HS-27A (cell line): ENCODE results near the gene DCAF11.
A peak's percentile ranks its signal among the peaks of the same experiment; 100 is the strongest.
"Not testable (repeated sequence)": the region's sequence is repeated elsewhere in the genome, so short reads cannot be mapped to it uniquely, and the experiment has no call there.

Experiments
- DNase-seq: peaks from one replicate; pipeline ENCODE4 v3.0.0-alpha.2; 2012; ENCODE audit warnings: low read depth, missing footprints

The DCAF11 gene

DNA sequence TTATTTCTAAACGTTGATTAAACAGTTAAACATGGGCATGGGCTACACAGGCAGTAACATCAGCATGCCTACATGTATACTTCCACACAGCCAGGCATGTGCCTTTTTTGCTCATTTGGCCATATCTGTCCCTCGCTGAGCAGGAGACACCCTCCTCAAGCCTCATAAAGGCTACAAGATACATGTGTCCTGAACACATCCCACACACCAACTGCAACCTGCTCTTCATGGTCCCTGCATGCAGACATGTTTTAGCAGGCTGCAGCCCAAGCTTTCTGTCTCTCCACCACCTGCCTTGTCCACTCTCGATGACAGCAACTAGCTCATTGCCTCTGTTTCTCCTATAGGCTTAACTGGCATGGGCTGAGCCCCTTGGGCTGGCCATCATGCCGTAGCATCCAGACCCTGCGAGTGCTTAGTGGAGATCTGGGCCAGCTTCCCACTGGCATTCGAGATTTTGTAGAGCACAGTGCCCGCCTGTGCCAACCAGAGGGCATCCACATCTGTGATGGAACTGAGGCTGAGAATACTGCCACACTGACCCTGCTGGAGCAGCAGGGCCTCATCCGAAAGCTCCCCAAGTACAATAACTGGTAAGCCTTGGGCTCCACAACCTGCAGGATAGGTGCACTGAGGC, 17.9 kb upstream of the DCAF11 start:
- no peak for DNase-seq

DNA sequence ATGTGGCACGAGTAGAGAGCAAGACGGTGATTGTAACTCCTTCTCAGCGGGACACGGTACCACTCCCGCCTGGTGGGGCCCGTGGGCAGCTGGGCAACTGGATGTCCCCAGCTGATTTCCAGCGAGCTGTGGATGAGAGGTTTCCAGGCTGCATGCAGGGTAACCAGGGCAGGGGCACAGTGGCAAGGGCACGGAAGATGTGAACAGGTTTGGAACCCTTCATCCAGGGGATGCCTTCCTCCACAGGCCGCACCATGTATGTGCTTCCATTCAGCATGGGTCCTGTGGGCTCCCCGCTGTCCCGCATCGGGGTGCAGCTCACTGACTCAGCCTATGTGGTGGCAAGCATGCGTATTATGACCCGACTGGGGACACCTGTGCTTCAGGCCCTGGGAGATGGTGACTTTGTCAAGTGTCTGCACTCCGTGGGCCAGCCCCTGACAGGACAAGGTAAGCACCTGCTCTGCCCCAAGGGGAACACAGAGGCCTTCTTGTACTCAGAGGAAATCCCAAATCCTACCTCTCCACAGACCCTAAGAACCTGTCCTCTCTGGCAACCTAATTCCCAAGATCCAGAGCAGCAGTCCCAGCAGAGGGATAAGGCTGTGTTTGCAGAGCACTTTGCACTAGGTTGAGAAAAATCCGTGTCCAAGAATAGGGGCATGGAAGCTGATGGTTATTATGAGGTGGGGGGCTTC, 16.2 kb upstream of the DCAF11 start:
- DNase-seq = no peak

DNA sequence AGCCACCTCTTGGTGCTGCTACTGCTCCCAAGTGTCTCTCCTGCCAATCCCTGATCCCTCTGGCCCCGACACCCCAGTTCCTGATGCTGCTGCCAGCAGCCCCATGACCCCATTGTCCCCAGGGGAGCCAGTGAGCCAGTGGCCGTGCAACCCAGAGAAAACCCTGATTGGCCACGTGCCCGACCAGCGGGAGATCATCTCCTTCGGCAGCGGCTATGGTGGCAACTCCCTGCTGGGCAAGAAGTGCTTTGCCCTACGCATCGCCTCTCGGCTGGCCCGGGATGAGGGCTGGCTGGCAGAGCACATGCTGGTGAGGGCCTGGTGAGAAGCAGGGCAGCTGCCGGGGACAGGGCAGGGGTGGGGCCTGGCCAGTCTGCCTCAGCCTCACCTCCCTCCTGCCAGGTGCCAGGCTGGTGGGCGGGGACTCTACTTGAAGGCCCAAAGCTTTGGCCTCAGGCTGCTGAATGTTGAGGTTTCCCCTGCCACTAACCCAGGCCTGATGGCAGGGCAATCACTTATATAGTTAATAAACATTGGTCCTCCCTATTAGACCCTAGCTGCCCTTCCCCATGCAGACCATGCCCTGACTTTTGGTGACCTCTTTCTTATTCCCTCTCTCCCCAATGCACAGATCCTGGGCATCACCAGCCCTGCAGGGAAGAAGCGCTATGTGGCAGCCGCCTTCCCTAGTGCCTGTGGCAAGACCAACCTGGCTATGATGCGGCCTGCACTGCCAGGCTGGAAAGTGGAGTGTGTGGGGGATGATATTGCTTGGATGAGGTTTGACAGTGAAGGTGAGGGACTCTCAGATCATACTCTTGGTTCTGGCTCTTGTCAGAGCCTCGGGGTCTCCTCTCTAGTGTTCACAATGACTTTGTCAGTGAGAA, 15.4 kb upstream of the DCAF11 start:
- DNase-seq = no peak

DNA sequence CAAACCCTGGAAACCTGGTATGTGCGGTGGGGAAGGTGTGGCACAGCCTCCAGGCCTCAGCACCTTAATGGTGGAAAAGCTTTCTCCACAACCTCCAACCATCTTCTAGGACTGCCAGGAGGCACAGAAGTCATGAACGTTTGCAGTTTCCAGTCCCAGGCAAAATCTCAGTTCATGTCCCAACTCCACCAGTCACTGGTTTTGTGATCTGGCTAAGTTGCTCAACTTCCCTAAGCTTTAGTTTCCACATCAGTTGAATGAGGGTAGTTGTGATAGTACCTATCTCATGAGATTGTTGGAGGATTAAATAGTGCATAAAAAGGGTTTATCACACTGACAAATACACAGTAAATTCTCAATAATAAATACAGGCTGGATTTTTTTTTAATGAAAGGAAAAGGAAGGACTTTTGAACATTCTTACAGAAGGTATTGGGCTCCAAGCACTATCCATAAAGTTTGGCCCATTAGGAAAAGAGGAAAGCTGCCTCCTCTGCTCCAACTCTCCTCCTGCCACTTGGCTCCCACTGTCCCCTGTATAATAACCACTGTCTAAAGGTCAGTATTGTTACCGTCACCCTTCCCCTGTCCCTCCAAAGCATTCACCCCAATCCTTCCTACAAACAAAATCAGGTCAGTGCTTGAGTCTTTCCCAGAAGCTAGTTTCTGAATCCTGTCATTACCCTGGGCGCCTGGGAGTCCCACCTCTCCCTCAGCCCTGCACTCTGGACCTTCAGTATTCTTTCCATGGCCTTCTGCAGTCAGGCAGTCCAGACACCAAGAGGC, 14.2 kb upstream of the DCAF11 start:
- DNase-seq = no peak

DNA sequence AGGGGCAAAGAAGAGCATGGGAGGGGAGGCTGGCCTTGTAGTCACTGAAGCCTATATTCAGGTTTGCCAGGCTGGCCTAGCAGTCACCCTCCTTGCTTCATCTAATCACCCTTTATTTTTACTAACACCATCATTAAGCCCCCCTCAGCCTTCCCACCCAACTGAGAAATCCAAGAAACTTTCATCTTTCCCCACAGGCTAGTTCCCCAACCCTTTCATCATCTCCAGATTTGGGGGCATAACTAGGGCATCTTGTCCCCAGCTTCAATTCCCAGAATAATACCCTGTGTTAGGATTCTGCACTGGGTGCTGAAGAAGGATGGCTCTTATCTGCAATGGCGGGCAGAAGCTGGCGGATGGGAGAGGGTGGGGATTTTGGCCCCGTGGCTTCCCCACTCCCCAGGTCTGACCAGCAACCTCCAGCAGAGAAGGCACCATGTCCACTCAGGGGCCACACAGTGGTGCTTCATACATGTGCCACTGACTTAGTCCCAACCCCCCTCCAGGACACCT, 13.5 kb upstream of the DCAF11 start:
- DNase-seq = no peak

DNA sequence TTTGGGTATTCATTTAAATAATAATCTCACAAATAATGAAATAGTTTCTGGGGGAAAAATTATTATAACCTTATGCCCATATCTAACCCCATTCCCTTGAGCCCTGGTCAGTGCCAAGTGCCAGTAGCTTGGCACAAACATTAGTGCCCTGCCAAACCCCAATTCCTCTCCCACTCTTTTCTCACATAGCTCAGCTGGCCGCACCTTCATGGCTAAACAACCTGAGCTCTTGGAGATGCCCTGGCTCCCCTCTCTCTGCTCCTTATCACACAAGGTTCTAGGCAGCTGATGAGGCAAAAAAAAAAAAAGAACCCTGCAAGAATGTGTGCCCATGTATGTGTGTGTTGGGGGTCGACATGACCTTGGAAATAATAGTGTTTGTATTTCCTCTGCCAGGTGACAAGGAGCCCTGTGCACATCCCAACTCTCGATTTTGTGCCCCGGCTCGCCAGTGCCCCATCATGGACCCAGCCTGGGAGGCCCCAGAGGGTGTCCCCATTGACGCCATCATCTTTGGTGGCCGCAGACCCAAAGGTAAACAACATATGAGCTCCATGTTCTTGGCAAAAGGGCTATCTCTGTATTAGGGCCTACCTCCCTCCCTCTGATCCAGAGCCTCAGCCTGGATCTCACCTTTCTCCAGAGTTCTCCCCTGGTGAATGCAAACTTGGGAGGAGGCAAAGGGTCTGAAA, 12.1 kb upstream of the DCAF11 start:
- no peak for DNase-seq

DNA sequence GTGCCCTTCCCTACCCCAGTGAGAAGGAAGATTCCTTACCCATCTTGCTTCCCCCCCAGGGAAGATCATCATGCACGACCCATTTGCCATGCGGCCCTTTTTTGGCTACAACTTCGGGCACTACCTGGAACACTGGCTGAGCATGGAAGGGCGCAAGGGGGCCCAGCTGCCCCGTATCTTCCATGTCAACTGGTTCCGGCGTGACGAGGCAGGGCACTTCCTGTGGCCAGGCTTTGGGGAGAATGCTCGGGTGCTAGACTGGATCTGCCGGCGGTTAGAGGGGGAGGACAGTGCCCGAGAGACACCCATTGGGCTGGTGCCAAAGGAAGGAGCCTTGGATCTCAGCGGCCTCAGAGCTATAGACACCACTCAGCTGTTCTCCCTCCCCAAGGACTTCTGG, 11.1 kb upstream of the DCAF11 start:
- DNase-seq = no peak

DNA sequence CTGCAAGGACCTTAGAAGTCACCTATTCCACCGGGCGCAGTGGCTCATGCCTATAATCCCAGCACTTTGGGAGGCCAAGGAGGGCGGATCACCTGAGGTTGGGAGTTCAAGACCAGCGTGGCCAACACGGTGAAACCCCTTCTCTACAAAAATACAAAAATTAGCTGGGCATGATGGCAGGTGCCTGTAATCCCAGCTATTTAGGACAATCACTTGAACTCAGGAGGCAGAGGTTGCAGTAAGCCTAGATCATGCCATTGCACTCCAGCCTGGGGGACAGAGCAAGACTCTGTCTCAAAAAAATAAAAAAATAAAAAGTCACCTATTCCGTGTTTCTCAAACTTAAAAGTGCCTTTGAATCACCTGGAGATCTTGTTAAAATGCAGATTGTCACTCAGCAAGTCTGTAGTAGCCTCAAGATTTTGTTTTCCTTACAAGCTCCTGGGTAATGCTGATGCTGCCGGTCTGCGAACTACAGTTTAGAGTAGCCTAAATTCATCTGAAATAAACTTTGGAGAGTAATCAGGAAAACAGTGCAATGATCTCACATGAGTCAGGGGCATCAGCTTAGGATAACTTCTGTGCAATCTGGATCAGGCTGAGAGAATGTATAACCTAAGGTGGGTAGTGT, 8.9 kb upstream of the DCAF11 start:
- not testable (repeated sequence) for DNase-seq

DNA sequence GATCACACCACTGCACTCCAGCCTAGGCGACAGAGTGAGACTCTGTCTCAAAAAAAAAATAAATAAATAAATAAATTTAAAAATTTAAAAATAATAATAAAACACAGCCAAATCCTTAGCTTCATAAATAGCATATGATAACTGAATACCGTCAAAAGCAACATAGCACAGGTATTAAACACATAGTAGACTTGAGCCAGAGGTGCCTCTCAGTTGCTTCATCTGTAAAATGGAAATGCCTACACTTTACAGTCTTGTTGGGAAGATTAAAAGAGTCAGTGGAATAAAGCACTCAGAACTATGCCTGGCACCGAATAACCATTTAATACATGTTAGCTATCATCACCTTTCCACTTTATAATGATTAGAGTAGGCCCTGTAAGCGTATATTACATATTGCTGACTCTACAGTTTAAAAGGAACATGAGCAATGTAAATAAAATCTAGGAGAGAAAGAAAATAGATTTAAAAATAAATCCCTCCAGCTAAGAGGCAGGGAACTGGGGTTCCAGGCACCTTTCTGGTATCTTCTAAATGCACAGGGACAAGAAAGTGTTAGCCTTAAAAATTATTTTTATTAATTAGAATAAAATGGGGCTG, 7.8 kb upstream of the DCAF11 start:
- DNase-seq = no peak

DNA sequence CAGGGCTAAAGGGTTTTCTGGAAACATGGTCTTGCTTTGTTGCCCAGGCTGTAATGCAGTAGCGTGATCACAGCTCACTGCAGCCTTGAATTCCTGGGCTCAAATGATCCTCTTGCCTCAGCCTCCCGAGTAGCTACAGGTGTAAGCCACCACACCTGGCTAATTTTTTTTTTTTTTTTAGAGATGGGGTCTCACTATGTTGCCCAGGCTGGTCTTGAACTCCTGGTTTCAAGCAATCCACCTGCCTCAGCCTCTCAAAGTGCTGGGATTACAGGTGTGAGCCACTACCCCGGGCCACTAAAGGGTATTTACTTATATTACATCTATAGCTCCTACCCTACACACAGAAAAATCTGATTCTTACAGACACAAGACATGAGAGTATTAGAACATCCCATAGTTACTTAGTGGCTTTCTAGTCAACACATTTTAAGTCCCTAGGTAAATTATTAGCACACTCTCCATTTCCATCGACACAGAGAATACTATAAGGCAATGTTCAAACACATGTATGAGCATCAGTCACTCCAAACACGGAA, 6.2 kb upstream of the DCAF11 start:
- DNase-seq = no peak

DNA sequence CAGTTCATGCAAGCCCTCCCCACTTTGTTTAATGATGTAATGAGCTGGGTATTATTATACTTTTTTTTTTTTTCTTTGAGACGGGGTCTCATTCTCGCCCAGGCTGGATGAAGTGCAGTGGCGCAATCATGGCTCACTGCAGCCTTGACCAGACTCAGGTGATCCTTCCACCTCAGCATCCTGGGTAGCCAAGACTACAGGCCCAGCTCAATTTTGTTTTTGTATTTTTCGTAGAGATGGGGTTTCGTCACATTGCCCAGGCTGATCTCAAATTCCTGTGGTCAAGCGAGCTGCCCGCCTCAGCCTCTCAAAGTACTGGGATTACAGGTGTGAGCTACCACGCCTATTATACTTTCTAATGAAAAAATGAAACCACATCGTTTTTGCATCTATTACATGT, 4.5 kb upstream of the DCAF11 start:
- DNase-seq = no peak

DNA sequence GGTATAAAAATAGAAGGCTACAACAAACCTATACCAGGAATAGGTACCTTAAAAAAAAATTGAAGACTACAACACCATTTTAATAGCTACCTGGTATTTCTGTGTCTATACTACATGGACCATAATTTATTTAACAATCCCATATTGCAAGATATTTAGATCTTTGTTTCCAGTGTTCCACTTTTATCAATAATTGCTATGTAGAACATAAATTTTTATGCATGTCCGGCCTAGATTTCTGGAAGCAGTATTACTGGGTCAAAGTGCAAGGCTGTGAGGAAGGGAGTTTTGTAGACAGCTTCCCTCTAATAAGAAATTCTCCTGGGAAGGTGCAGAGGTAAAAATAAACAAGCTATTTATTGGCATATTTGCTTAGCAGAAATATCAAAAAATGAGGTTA, 4.1 kb upstream of the DCAF11 start:
- no peak for DNase-seq

DNA sequence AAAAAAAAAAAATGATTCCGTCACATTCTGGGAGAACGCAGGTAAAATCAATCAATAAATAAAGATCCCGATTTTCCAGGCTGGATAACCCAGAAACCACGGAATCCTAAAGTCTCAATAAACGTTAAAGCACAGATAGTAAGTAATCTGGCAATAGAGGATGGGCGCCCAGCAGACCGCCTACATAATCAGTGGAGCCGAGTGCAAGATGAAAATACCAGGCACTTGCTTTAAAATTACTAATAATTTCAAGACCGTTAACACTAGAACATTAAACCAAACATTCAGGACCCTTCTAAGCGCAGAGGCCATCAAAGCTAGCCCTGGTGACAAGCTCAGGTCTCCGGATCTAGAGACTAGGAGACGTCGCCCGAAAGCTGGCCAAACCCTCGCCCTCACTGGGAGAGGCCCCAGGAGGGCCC, 1.2 kb upstream of the DCAF11 start:
- no peak for DNase-seq

DNA sequence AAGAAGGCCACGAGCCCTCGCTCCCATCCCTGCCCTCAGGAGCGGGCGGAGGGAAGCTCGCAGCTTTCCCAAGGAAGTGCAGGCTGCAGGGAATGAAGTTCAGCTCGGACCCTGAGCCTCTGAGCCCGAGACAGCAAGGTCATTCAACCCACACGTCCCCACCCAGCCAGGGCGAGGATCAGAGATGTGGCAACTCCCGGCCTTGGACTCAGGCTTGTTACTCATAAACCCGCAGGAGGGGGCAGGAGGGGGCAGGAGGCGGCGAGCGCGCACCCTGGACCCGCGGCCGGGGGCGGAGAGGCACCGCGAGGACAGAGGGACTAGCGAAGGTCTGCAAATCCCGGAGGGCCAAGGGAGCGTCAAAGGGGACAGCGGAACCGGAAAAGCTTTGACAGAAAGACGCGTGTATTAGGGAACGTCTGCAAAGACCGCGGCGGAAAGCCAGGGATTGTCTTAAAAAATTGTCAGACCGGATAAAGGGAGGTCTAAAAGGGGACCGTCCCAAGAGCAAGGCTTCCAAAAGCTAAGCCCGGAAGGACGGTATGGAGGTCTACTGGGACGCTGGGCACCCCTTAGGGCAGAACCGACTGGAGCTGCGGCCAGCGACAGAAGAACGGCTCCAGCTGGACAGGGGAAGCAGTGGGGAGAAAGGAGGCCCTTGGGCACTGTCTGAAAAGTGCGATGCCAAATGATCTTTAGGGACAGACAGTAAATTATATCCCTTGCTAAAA, 611 bp upstream of the DCAF11 start:
- peak; percentile 92 for DNase-seq

DNA sequence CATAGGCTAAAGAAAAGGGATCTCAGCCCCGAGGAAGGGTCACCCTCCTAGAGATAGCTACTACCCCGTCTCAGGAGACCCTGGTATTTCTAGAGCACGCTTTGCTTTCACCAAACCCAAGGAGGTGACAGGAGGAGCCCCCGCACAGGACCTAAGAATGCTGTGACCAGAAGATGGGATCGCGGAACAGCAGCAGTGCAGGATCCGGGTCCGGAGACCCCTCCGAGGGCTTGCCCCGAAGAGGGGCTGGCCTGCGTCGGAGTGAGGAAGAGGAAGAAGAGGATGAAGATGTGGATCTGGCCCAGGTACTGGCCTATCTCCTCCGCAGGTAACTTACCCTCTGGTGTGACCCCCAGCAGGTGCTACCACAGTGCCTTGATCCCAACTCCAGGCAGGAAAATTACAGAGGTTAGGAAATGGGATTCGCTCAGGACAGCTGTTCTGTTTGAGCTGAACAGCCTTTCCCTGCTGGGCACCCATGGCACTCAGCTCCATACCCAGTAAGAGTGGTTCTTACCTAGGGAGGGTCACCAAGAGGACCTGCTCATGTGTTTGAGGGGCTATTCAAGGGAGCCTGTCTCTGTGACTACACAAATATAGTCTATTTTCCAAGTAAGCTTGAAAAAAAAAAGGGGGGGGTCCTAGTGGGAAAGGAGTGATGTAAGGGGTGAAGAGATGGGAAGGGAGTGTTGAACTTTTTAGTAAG, 998 bp downstream of the DCAF11 start:
- DNase-seq = no peak

DNA sequence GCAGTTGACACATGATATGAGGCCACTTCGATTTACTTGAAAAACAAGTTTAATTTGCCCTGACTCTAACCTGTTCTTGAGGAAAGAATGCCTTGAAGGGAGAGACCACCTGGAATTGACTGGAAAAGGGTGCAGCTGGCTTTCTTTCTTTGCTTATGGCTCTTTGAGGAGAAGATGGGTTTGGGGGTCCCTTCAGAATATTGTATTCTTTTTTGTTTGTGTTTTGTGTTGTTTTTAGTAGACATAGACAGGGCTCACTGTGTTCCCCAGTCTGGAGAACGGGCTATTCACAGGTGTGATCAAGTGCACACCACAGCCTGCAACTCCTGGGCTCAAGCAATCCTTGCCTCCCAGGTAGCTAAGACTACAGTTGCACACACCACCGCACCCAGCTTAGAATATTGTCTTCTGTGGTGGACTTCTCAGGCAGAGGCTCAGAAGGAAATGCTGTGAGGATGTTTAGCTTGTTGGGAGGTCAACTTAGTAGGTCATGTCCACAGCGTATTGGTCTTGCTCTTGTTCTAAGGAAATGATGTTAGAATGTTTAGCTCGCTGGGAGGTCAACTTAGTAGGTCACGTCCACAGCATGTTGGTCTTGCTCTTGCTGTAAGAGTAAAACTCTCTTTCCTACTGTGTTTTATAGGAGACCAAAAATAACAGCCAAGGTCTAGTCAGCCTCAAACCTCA, 1.7 kb downstream of the DCAF11 start:
- DNase-seq = no peak

DNA sequence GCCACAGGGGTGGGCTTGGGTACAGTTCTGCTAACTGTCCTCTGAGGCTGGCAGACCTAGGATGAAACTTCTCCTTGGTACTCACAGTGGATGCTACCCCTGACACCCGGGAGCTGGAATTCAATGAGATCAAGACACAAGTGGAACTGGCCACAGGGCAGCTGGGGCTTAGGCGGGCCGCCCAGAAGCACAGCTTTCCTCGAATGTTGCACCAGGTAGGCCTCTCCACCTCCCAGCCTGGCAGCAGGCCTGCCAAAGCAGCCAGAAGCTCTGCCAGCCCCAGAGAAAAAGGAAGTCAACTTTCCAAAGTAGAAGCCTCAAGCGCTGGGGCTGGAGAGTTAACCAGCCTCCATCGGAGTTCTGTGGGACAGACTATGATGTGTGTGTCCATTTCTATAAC, 2.6 kb downstream of the DCAF11 start:
- no peak for DNase-seq

DNA sequence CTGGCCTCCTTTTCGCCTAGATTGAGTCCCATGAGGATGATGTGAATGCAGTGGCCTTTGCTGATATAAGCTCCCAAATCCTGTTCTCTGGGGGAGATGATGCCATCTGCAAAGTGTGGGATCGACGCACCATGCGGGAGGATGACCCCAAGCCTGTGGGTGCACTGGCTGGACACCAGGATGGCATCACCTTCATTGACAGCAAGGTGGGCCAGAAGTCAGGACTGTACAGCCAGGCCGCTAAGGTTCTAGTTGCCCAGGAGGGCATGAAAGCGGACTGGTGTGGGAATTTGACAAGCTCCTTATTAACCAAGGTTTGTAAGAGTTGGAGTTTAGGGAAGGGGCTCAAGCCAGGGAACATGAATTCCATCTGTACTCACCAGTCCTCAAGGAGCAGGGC, 5.1 kb downstream of the DCAF11 start:
- DNase-seq = no peak
